Mucosa of descending colon (tissue), 3 donors: ENCODE data around the gene SPOCK1. TPM values are rescaled to one million over a fixed set of nuclear protein-coding genes. Genes with fewer than 3 reads are reported as not detected.

Source experiments
- ATAC-seq: fragments of 200-7000 bp; cut with Tn5 transposase; one replicate; pipeline ENCODE4 v1.9.1; 2020; ENCODE audit warnings: mild to moderate bottlenecking, moderate library complexity
- DNase-seq, 3 donors: peaks; one replicate each; pipeline ENCODE4 v3.0.0-alpha.2; 2020
- H3K36me3 ChIP-seq: fragments of 200-600 bp; one replicate; pipeline ENCODE4 v1.8.0; 2021; ENCODE audit warnings: low read depth, mild to moderate bottlenecking
- H3K4me1 ChIP-seq: fragments of 200-600 bp; one replicate; pipeline ENCODE4 v1.8.0; 2021; ENCODE audit warnings: low read depth, mild to moderate bottlenecking
- H3K4me3 ChIP-seq: fragments of 200-600 bp; one replicate; pipeline ENCODE4 v1.8.0; 2021; ENCODE audit warnings: mild to moderate bottlenecking
- H3K9me3 ChIP-seq: fragments of 200-600 bp; one replicate; pipeline ENCODE4 v1.8.0; 2021; ENCODE audit warnings: mild to moderate bottlenecking
- CTCF ChIP-seq: fragments of 200-600 bp; IDR thresholded peaks from one replicate; pipeline ENCODE4 v1.8.0; 2022; ENCODE audit warnings: antibody characterized with exemption, mild to moderate bottlenecking
- intact Hi-C, 2 donors: fragments of 100-400 bp; cut with DNase I in 1 of 2; cut with micrococcal nuclease in 1 of 2; formaldehyde crosslinking; loops; one replicate each; pipeline versions ENCODE4 v1.11.0 to v1.11.1; 2022; cut with DNase I, micrococcal nuclease
- total RNA-seq, 3 donors: library from RNA; stranded (reverse); fragmentation: NEBNext Ultra II Directional in 2 of 3; extraction: Animal tissue kit (Norgen Biotek cat#: 25700) in 2 of 3; gene quantifications; one replicate each; pipeline versions ENCODE4 v1.2.1 to v1.2.4, GENCODE V29; 2021 to 2023
- donor health status: DM: no; HTN: no; CAD: no; lungs with moderate emphysema.
- donor health status: DM: no; HTN: no; CAD: no.
- donor health status: DM: no; HTN: yes; CAD: no.

SPOCK1 gene
- total RNA-seq, 3 donors from 2014 or later = 1.8 to 55.5 (median 7.9) TPM

- H3K9me3 ChIP-seq = no peaks in the 10 kb centered on the region
- no peak overlapping the region for H3K4me3 ChIP-seq
- no peaks in the 10 kb centered on the region for H3K36me3 ChIP-seq
- H3K4me1 ChIP-seq = no peaks in the 10 kb centered on the region
- TF ChIP-seq CTCF = no peak
- intact Hi-C loops = no loop called here
- DNase-seq = no peak
- ATAC-seq = no peak
Observed at GRCh38 chr5:137313526-137314175, 185.5 kb downstream of the SPOCK1 start.

DNA sequence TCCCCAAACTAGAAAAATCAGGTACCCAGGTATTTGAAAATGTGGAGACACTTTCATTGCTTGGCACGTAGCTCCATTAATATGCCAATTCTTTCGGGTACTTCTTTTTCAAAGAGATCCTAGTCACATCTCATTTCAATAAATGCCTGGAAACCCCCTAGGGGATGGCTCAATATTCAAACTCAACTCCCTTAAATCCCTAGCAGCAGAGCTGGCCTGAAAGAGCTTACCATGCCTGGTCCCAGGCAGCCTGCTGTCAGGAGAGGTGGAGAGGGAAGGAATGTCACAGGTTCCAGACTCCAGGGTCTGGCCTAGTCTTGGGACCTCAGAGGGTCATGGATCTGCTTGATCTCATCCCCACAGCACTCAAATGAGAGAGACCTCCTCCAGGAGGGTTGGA is 187.1 kb downstream of the SPOCK1 start:
- H3K4me3 ChIP-seq = no peak overlapping the region
- intact Hi-C loops = no loop called here
- H3K36me3 ChIP-seq = no peaks in the 10 kb centered on the region
- H3K9me3 ChIP-seq = no peaks in the 10 kb centered on the region
- no peak for DNase-seq
- no peak for TF ChIP-seq CTCF
- no peak for ATAC-seq
- no peaks in the 10 kb centered on the region for H3K4me1 ChIP-seq

DNA sequence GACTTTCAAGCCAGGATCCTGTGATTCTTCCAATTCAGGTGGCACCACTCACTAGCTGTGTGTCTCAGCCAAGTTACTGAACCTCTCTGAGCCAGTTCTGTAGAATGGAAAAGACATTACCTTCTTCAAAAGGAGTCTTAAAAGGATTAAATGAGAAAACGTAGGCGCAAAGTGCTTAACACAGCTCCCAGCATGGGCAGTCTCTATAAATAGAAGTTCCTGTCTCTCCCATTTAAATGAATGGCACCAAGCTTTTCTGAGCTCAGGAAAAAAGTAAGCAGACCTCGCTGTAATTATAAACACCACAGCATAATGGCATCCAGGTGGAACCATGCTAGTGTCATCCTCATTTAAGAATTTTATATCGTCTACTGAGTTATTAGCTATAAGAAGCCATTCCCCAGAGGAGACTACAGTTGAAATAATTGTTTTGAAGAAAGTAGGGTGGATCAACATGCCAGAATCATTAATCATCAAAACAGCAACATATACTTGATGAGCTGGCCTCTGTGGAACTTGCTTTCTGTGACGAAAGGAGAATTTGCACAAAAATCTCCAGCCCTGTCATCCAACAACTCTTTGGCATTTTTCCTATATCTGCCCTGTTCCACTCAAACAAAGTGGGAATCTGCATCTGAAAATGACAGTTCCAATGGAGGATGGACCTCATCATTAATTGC is 188.9 kb downstream of the SPOCK1 start:
- no peak for TF ChIP-seq CTCF
- ATAC-seq = no peak
- DNase-seq = no peak
- Histone ChIP-seq H3K4me3 (no peak overlapping the region), H3K9me3 (no peaks in the 10 kb centered on the region), H3K36me3 (no peaks in the 10 kb centered on the region), H3K4me1 (peaks cover 6% of the 10 kb centered on the region)
- intact Hi-C loops = no loop called here

GRCh38 chr5:137309290-137309689 is 189.8 kb downstream of the SPOCK1 start:
- intact Hi-C loops = no loop called here
- no peaks in the 10 kb centered on the region for H3K9me3 ChIP-seq
- H3K4me1 ChIP-seq = peaks cover 10% of the 10 kb centered on the region

DNA sequence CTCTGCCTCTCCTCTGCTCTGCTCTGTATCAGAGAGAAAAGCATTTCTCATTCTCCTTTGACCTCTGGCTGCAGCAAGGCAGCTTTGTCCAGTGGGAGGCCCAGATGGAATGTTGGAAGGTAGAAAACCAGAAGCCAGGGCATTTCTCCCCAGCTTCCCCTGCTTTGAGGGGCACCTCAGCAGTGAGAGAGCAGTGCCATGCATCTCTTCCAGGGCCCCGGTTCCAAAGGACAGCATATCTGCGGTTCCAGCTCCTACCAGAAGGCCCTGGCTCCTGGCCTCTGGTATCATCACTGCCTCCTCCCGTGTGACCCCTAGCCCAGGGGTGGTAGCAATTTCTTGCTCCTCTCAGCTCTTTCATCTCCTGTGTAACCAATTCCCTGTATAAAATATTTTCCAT is 190.8 kb downstream of the SPOCK1 start:
- no peak for ATAC-seq
- H3K4me1 ChIP-seq = peaks cover 17% of the 10 kb centered on the region
- no peak for DNase-seq
- no peak overlapping the region for H3K4me3 ChIP-seq
- no peaks in the 10 kb centered on the region for H3K9me3 ChIP-seq
- H3K36me3 ChIP-seq = no peaks in the 10 kb centered on the region
- intact Hi-C loops = no loop called here
- TF ChIP-seq CTCF = no peak

More at GRCh38 chr5:137309290-137309689, 189.8 kb downstream of the SPOCK1 start:
- TF ChIP-seq CTCF = no peak
- no peak for ATAC-seq
- no peak for DNase-seq
- H3K36me3 ChIP-seq = no peaks in the 10 kb centered on the region
- H3K4me3 ChIP-seq = no peak overlapping the region
